GM18517 (cell line): ENCODE results near the gene LHFPL3.

Experiments used
- ATAC-seq: cut with Tn5 transposase; IDR thresholded peaks from one replicate; pipeline ENCODE4 v1.9.1; 2021; ENCODE audit warnings: mild to moderate bottlenecking, moderate library complexity; ENCODE audit not compliant: unreplicated experiment

Gene LHFPL3

DNA sequence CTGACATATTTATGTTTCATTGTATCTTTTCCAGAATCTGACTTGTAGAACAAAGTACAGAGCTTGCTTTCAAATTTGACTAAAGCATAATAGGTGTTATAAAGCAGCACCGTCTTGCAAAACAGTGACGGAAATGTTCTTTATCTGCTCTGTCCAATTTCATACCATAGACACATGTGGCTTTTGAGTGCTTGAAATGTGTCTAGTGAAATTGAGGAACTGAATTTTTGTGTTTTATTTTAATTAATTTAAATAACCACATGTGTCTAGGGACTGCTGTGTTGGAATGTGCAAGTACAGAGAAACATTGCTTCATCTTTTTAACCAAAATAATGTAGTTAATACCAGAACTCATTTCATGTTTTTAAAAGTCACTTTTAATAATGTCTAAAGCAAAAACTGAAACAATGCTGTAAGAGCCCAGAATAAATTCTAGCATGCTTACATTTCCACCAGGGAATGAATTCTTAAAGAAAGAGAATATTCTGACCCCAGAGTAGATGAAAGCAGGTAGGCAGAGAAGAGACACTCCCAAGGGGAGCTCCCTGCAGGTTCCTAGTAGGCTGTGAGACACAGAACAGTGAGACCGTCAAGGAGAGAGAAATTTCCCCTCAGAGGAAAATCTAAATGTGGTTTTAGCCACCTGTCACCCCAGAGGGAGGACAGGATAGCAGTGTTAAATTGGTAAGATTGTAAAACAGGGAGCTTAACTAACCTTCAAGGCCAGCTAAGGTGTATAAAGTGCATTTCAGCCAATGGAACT, 510.3 kb downstream of the LHFPL3 start:
- ATAC-seq, result no peak

DNA sequence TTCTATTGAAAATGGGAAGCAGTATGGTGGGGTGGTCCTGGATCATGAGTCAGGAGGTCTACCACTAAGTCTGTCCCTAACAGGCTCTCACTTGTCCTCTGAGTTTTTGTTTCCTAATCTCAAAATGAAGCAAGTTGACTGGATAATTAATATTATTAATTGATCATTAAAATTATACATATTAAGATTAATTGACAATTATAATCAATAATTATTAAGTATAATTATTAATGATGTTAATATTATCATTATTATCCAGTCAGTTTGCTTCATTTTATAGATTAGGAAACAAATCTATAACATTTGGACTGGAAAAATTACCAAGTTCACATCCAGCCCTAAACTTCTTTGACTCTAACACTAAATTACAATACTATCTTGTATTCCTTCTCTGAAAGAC, 511.4 kb downstream of the LHFPL3 start:
- no peak for ATAC-seq

DNA sequence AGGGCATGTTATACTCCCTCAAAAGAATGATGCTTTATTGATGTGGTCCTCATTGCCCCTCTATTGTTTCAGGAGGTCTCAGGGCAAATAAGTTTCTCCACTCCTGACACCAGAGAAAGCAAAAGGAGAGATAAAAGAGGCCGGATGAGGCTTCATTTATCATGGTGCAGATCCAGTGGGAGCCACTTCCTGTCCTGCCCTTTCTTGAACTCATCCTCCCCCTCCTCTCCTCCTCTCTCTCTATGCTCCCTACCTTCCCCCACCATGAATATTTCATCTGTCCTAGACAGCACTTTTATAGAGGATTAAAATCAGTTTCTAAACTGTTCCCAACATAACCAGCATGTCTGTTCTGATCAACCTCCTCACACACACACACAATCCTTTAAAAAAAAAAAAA, 513.4 kb downstream of the LHFPL3 start:
- no peak for ATAC-seq

DNA sequence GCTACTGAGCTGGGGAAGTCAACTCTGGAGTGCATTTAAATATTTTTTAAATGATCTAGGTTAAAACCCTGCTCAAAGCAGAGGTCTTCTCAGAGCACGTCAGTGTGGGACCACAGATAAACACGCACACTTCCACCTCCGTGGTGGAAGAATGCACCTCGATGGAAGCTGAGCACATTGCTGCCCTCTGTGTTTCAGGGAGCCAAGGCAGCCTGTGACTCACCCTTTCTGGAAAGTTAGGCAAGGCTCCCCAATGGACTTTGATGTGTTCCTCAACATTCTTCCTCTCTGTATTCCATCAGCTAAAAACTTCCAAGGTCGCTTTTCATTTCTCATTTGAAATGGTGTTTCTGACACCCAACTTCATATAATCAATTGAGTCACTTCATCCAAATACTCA, 514.8 kb downstream of the LHFPL3 start:
- no peak for ATAC-seq

DNA sequence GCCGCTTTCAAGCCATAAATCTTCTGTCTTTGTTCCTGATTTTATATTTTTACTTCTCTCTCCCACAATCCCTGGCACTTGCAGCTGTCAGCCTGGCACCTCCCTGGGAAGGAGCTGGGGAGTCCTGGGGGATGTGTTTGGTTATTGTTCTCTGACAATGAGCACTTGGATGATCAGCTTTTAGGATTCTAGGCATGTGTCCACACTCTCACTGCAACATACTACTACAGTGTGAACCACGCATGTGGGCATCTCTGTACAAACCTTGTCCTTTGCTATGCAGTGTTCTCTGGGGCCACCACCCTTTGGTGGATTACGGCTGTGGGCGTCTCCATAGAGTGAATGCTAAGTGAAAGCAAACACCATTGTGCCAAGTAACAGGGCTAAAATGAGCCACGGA, 517.2 kb downstream of the LHFPL3 start:
- ATAC-seq, result no peak

DNA sequence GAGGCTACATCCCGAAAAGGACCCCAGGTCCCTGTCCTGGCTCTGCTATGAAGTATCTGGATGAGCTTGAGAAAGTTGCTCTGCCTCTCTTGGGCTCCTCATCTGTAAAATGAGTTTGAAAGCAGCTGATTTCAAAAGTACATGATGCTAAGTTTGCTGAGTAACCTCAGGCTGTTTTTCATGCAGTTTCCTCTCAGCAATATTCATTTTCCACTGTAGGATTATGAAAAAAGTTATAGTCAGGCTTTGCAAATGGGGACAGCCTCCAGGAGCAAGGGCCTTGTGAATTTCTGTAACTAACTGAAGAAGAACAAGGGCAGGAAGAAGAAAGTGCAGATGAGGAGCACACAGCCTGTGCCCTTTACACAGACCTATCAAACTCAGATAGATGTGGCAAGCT, 518.3 kb downstream of the LHFPL3 start:
- no peak for ATAC-seq

DNA sequence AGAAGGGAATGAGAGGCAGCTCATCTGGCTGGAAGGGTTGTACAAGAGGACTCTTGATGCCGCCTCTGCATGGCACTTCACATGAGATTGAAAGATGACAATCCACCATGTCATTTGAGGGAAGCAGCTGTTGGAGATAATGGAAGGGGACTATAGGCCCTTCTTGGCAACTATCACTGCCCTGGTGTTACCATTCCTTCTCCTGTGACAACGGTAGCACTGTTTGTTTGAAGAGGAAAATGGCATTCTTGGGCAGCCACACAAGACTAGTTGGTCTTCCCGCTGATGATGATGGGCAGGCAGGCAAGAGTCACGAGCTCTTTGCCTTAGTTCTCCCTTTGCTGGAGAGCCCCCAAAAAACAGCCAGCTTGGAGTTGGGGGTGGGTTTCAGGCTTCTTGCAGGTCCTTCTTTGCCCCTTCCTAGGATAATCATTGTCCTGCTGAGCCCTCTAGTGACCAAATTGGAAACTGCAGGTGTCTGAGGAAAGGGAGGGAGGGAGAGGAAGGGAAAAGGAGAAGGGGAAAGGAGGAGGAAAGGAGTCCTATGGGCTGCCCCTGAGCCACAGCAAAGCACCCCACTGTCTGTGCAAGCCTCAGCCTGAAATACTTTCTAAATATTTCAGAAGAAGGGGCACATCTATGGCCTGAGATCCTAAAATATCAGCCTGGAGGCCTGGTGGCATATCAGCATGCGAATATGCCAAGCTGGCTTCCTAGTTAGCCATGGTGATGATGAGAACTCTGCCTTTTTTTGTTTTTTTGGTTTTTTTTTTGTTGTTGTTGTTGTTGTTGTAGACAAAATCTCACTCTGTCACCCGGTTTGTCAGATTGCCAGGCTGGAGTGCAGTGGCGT, 520.0 kb downstream of the LHFPL3 start:
- ATAC-seq, result no peak

DNA sequence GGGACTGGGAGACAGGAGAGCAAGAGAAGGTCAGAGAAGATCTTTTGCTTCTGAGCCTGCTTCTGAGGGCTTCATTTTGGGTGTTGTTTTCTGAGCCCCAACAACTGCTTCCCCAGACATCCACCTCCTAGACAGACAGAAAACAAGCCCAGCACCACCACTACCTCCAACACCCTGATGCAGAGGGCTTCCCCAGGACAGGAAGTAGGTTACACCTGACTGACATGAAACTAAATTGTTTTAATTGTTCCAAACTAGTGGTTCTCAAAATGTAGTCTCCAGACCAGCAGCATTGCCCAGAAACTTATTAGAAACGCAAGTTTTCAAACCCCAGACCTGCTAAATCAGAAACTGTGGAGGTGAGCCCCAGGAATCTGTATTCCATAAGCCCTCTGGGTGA, 522.0 kb downstream of the LHFPL3 start:
- no peak for ATAC-seq

DNA sequence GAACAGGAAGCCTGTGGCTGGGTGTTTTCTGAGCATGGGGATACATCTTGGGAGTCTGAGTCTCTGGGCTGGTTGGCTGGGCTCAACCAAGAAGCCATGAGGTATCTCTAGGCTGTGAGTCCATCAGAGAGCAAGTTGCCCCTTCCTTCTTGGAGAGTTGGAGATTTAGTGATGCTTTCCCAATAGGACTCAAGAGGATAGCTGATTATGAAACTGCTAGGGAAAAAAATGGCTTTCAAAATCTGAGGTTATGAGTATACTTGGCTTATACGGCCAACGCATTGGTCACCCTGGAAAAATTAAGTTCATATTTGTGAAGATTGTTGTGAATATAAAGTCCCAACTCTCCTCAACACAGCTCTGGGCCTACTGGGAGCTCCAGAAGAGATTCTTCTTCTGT, 522.9 kb downstream of the LHFPL3 start:
- no peak for ATAC-seq

DNA sequence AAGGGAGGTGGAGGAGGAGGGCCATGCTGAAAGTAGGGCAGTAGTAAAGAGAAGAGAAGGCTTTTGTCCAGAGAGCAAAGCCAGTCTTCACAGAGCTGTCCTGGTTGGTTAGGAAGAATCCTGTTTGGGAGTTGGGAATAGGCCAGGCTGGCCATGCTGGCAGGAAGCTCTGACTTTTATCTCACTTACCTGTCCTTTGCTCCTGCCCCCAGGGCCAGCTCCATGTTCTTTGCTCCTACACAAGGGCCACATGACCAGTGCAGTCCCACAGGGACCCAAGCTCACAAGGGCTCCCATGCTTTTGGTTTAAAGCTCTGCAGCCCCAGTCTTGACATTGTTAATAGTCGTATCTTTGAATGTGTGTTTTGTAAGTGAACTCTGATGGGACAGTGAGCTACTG, 524.0 kb downstream of the LHFPL3 start:
- ATAC-seq, result no peak

DNA sequence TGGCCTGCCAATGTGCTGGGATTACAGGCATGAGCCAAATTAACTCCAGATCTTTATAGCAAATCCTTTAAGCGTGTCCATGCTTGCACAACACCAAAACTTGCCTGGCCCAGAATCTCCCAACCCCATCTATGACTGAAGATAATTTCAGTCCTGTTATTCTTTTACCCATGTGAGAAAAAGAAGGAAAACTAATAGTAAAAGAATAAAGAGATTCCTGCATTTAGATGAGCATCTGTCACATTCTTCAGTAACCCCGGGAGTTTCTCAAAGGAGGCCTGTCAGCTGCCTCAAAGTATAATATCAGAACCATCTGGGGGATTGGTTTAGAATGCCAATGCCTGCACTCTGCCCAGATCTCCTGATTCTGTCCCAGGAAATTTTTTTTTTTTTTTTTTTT, 527.5 kb downstream of the LHFPL3 start:
- no peak for ATAC-seq

DNA sequence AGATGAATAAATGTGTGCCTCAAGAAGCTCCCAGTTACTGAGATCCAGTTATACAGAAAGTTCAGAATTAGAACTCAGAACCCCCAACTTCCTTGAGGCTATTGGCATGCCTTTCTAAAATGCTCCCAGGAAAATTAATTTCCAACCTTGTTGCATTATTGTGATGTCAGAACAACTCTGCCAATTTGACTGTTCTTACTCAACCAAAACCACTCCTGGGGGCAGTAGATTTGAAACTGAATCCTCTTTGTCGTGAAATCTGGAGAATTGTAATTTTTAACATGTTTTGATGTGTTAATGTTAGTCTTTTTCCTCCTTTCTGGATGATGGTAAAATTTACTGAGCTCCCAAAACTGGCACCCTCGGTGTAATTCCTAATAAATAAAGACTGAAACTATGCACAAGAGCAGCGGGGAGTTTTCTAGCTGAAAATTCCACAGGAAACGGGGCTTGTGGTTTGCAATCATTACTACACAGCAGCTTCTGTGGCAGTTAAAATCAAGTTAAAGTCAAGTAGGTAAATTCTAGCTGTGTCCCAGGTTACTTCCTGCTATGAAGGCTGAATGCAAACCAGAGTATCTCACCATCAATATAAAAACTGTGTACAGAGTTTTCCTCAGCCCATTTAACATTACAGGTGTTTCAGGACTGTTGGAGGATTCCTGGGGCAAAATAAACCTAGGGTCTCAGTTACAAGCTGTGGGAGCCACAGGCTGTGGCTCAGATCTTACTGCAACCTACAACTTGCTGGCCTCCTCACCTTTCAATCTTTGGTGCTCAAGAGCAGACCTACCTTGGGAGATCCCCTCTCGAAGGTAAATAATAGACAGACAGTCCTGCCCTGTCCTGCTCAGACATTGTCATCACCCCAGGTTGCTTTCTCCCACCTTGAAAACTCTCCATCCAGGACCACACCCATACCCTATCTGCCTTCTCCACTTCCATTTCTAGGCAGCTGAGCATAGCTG, 529.3 kb downstream of the LHFPL3 start:
- no peak for ATAC-seq

DNA sequence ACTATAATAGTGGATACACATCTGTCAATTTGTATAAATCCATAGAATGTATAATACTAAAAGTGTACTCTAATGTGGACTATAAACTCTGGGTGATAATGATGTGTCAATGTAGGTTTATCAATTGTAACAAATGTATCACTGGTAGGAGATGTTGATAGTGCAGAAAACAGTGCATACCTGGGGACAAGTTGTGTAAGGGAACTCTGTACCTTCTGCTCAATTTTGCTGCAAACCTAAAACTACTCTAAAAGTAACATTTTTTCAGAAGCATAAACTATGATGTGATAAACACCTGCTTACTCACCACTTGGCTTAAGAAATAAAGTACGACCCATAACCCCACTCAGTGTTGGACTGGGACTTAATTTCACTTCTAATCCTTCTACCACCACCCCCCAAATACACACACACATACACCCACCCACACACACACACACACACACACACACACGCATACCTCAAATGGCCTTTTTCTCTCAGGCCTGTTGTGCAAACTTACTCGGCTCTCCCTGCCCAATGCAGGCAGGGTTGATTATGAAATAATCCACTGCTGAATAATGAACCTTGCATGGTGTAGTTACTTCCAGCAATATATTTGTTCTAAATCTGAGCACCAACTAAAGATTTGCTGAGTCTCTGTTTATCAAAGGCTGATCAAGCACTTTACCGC, 531.5 kb downstream of the LHFPL3 start:
- ATAC-seq, result no peak

DNA sequence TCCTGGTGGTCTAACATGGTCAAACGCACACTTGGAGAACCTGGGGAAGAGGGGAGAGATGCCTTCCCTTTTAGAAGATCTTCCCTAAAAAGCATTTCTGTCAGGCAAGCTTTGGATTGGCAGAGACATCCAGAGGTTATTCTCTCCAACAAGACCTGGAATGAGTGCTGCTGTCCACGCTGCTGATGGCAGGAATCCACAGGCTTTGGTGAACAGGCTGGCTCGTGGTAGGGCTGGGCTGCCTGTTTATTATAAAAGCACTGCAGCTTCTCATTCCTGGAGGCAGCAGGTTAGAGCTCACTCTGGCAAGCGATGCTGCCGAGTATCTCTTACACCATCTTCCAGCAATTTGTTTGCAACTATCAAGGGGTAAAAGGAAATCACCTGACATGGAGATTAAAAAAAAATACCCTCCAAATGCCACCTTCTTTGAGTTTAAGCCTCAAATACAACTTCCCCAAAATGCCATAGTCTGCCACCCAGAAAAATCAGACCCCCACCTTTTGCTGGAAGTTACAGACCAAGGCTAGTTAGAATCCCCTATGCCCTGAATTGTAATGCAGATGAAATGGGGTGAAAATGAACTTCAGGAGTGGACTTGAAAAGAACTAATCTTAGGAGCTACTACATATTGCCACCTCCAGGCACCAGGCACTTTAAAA, 533.5 kb downstream of the LHFPL3 start:
- no peak for ATAC-seq

DNA sequence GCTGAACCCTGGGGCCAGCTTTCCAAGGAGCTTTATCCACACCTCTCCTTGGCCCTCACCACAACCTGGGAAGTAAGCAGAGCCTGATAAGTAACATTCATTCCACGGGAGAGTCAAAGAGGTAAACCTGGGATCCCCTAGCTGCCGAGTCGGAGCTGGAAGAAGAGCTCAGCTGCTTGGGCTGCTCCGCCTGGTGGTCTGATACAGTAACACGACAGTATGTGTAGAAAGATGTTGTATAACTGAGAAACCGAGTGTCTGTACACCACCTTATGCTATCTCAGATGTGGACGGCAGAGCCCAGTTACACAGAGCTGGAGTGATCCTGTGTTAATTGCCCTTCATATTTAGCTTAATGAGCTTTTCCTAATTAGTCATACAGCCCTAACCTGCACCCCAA, 534.3 kb downstream of the LHFPL3 start:
- ATAC-seq, result no peak

DNA sequence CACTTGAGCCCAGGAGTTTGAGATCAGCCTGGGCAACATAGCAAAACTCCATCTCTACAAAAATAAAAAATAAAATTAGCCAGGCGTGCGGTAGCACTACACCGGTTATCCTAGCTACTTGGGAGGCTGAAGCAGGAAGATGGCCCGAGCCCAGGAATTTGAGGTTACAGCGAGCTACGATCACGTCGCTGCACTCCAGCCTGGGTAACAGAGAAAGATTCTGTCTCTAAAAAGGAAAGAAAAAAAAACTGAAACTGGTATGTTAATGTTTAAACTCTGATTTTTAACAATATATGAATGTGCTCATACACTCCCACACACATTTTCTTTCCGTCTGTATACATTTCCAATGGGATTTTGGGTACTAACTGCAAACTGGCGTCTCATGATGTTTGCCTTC, 545.0 kb downstream of the LHFPL3 start:
- no peak for ATAC-seq

DNA sequence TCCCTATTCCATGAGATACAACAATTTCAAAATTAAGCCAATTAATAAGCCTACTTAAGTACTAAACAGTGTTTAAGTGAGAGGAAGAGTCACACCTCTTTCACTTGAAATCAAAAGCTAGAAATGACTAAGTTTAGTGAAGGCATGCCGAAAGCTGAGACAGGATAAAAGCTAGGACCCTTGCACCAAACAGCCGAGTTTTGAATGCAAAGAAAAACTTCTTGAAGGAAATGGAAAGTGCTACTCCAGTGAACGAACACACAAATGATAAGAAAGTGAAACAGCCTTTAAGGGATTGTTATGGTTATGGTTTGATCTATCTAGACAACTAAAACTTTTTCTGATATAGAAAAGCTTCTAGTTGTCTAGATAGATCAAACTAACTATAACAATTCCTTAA, 550.2 kb downstream of the LHFPL3 start:
- peak; percentile 89 for ATAC-seq

DNA sequence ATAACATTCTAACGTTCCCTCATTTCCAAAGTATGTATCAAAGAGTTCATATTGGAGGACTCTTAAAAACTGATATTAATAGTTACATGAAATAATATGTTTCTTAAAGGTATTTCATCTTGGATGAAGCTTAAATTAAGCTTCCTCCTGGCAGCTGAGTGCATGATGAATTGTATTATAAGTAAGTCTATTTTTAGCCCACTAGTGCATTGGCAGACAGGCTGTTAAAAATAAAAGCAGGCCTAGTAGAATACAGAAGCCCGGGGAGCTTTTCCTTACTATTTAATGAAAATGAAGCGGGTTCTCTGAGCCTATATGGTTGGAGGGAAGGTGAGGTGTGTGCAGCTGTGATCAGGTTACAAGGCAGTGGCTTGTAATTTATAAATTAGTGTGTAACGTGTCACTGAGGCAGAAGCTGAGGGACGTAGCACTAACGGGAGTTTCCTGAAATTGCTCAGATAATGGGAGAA, 554.9 kb downstream of the LHFPL3 start:
- peak; percentile 7 for ATAC-seq

DNA sequence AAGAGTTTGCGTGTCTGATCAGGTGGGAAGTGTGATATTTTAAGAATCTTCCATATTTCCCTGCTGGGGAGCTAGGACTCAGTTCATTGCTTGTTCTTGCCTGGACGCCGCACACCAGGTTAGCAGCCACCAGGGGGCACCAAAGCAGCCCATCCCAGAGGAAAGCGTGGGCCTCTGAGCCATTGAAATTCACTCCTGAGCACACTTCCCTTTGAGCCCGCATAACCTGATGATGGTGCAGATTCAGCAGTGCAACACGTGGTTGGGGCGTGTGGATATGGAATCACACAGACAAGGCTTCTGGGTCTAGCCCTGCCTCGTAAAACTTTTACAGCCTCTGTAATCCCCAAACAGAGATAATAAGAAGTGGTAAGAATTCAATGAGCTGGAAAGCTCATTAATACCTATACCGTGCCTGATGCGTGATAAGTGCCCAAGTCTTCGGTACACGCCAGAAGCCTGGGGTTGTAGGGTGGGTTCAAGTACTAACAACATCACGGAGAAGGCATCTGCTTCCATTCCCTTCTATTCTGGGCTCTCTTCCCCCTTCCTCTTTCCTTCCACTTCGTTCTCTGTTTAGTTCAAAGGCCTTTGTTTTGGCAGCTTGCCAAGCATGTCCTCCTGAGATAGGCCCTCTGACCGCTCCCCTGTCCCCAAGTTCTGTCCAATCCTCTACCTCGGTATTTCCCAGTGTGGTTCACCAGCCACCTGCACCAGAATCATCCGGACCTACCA, 555.5 kb downstream of the LHFPL3 start:
- ATAC-seq, result peak; percentile 82
